OCI-LY7 (cell line): ENCODE results near the gene ANO4.

Experiments
- CTCF ChIP-seq: fragments of 200-600 bp; sonication (generic); conservative IDR thresholded peaks from 2 replicates; pipeline ENCODE4 v1.5.1; 2014; ENCODE audit warnings: mild to moderate bottlenecking, antibody characterized with exemption, low read length, moderate library complexity, mixed read lengths
- EZH2phosphoT487 ChIP-seq: fragments of 200-600 bp; sonication (generic); IDR thresholded peaks from 2 replicates; pipeline ENCODE4 v1.6.1; 2018; ENCODE audit warnings: low read depth, borderline replicate concordance, mild to moderate bottlenecking, mixed run types, antibody characterized with exemption, low read length, moderate library complexity, mixed read lengths

GRCh38 chr12:101107032-101107763 lies 312.6 kb downstream of the ANO4 start:
- no peak for TF ChIP-seq CTCF
- TF ChIP-seq EZH2phosphoT487 = no peak
